Endothelial cell of umbilical vein (primary cell): ENCODE measurements around the gene PPP1R1C.

Source experiments
- CTCF ChIP-seq, 2 donors: IDR thresholded peaks; 1 replicate in 1 of 2; 2 replicates in 1 of 2; pipeline ENCODE4 v1.5.1; 2011; ENCODE audit warnings: low read length in 2 of 2, mild to moderate bottlenecking in 2 of 2, moderate library complexity in 2 of 2, control low read depth in 1 of 2, inconsistent platforms in 1 of 2, low read depth in 1 of 2; ENCODE audit not compliant: insufficient read depth in 1 of 2; ENCODE audit errors: extremely low read depth in 1 of 2
- EZH2 ChIP-seq: IDR thresholded peaks from 2 replicates; pipeline ENCODE4 v1.6.1; 2012; ENCODE audit warnings: borderline replicate concordance, low read depth, mild to moderate bottlenecking, moderate library complexity, low read length, inconsistent platforms; ENCODE audit not compliant: severe bottlenecking
- JUN ChIP-seq: IDR thresholded peaks from 2 replicates; pipeline ENCODE4 v1.6.1; 2011; ENCODE audit warnings: borderline replicate concordance, low read depth; ENCODE audit not compliant: insufficient read length, insufficient read depth
- MAX ChIP-seq: IDR thresholded peaks from 2 replicates; pipeline ENCODE4 v1.6.1; 2011; ENCODE audit not compliant: insufficient read depth, insufficient read length
- MYC ChIP-seq: IDR thresholded peaks from one replicate; pipeline ENCODE4 v1.6.1; 2011; ENCODE audit warnings: mild to moderate bottlenecking, low read depth, low read length
- POLR2A ChIP-seq: IDR thresholded peaks from 2 replicates; pipeline ENCODE4 v1.6.1; 2012; ENCODE audit warnings: low read depth, mild to moderate bottlenecking, control low read depth, low read length
- POLR2AphosphoS5 ChIP-seq: IDR thresholded peaks from 2 replicates; pipeline ENCODE4 v1.6.1; 2012; ENCODE audit warnings: low read depth, mild to moderate bottlenecking, control low read depth, low read length, moderate library complexity; ENCODE audit not compliant: insufficient read depth

- TF ChIP-seq CTCF (IDR thresholded peaks at IDR 0.05; ENCODE audit: extremely low read depth in 1 of 2, insufficient read depth in 1 of 2, low read depth in 1 of 2, low read length in 2 of 2) (no peak), EZH2 (no peak), POLR2A (no peak), JUN (no peak), POLR2AphosphoS5 (no peak), MYC (no peak), MAX (no peak)
Measured at GRCh38 chr2:182090486-182090885, 104.8 kb downstream of the PPP1R1C start.
